H1 (cell line): ENCODE measurements around the gene PATE4. TPM values are rescaled to one million over a fixed set of nuclear protein-coding genes. Genes with fewer than 3 reads are reported as not detected.

Experiments
- CTCF ChIA-PET: fragments of 300-600 bp; sonication (Branson Sonifier 250); formaldehyde crosslinking; loops from one replicate; lab custom pipeline; 2021; ENCODE audit not compliant: partially characterized antibody; lab: Charles Lee
- POLR2A ChIA-PET: fragments of 300-600 bp; sonication (Branson Sonifier 250); formaldehyde crosslinking; loops from one replicate; lab custom pipeline; 2021; ENCODE audit warnings: inconsistent platforms; ENCODE audit not compliant: partially characterized antibody; lab: Charles Lee
- DNase-seq, 2 experiments: peaks; one replicate each; pipeline versions ENCODE4 v3.0.0 to v3.0.0-alpha.2; 2010 to 2022; ENCODE audit warnings: low spot score in 2 of 2, low read depth in 1 of 2, mixed read lengths in 1 of 2
- FAIRE-seq: peaks from 2 replicates; lab custom pipeline; 2011; peaks lifted over from hg19 to GRCh38; lab: Jason Lieb, UNC
- H2AFZ ChIP-seq: 2 replicates; pipeline ENCODE4 v1.8.1; 2012; ENCODE audit warnings: low read length, inconsistent platforms
- H2AK5ac ChIP-seq: 2 replicates; pipeline ENCODE4 v1.6.1; 2013; ENCODE audit warnings: low read depth, low read length
- H2BK120ac ChIP-seq: replicated peaks from 2 replicates; pipeline ENCODE3; 2013; ENCODE audit warnings: low read depth, low read length, inconsistent platforms
- H2BK12ac ChIP-seq: 2 replicates; pipeline ENCODE4 v1.6.1; 2013; ENCODE audit warnings: low read depth, low read length
- H2BK15ac ChIP-seq: 2 replicates; pipeline ENCODE4 v1.6.1; 2013; ENCODE audit warnings: low read length
- H2BK20ac ChIP-seq: 2 replicates; pipeline ENCODE4 v1.6.1; 2013; ENCODE audit warnings: low read length
- H2BK5ac ChIP-seq: 2 replicates; pipeline ENCODE4 v1.6.1; 2013; ENCODE audit warnings: low read depth, low read length
- H3K14ac ChIP-seq: 2 replicates; pipeline ENCODE4 v1.6.1; 2013; ENCODE audit warnings: inconsistent platforms; ENCODE audit not compliant: insufficient read length
- H3K18ac ChIP-seq: 2 replicates; pipeline ENCODE4 v1.6.1; 2013; ENCODE audit warnings: low read length; ENCODE audit errors: extremely low read depth
- H3K23ac ChIP-seq: 2 replicates; pipeline ENCODE4 v1.6.1; 2013; ENCODE audit warnings: inconsistent platforms; ENCODE audit not compliant: insufficient read length
- H3K23me2 ChIP-seq: 2 replicates; pipeline ENCODE4 v1.6.1; 2013; ENCODE audit warnings: low read depth, low read length
- H3K27ac ChIP-seq: 2 replicates; pipeline ENCODE4 v1.6.1; 2011; ENCODE audit warnings: low read depth, low read length, inconsistent platforms
- H3K27me3 ChIP-seq, 4 experiments: replicated peaks in 1 of 4; 1 replicate in 1 of 4; 2 replicates in 3 of 4; pipeline versions ENCODE4 v1.6.1 to v1.8.1; 2011 to 2013; ENCODE audit warnings: low read length in 3 of 4, mild to moderate bottlenecking in 3 of 4, inconsistent platforms in 2 of 4, mixed read lengths in 2 of 4, moderate library complexity in 1 of 4; ENCODE audit not compliant: control insufficient read depth in 3 of 4, insufficient read depth in 3 of 4; ENCODE audit errors: extremely low read depth in 1 of 4
- H3K36me3 ChIP-seq, 4 experiments: 2 replicates each; pipeline versions ENCODE4 v1.6.1 to v1.8.1; 2011 to 2013; ENCODE audit warnings: mild to moderate bottlenecking in 4 of 4, low read length in 3 of 4, moderate library complexity in 2 of 4, control low read depth in 1 of 4, inconsistent platforms in 1 of 4; ENCODE audit not compliant: insufficient read depth in 4 of 4, control insufficient read depth in 2 of 4
- H3K4ac ChIP-seq: replicated peaks from 2 replicates; pipeline ENCODE3; 2013; ENCODE audit warnings: low read length, low read depth, mixed read lengths, inconsistent platforms; ENCODE audit not compliant: insufficient read length
- H3K4me1 ChIP-seq, 4 experiments: replicated peaks in 1 of 4; 1 replicate in 1 of 4; 2 replicates in 3 of 4; pipeline versions ENCODE4 v1.6.1 to v1.8.1; 2011 to 2013; ENCODE audit warnings: low read length in 3 of 4, inconsistent platforms in 2 of 4, mixed read lengths in 1 of 4; ENCODE audit not compliant: insufficient read depth in 4 of 4, control insufficient read depth in 3 of 4
- H3K4me2 ChIP-seq, 2 experiments: 2 replicates each; pipeline versions ENCODE4 v1.6.1 to v1.8.1; 2011 to 2013; ENCODE audit warnings: low read depth in 2 of 2, low read length in 2 of 2, control low read depth in 1 of 2, inconsistent platforms in 1 of 2, mild to moderate bottlenecking in 1 of 2; ENCODE audit not compliant: insufficient read depth in 1 of 2
- H3K4me3 ChIP-seq, 4 experiments: fragments of 200-600, 300-600 bp in 1 of 4; sonication (generic), shearing (Covaris generic), sonication (Bioruptor Twin) in 1 of 4; 2 replicates each; pipeline versions ENCODE4 v1.5.1 to v1.8.1; 2011 to 2016; ENCODE audit warnings: low read length in 4 of 4, low read depth in 3 of 4, control low read depth in 2 of 4, inconsistent platforms in 2 of 4, mild to moderate bottlenecking in 2 of 4, mixed read lengths in 1 of 4, moderate library complexity in 1 of 4; ENCODE audit not compliant: insufficient read depth in 2 of 4; ENCODE audit errors: extremely low read depth in 1 of 4
- H3K56ac ChIP-seq: replicated peaks from 2 replicates; pipeline ENCODE3; 2013; ENCODE audit warnings: low read depth, mild to moderate bottlenecking, mixed read lengths, low read length, inconsistent platforms; ENCODE audit not compliant: insufficient read length
- H3K79me1 ChIP-seq: 2 replicates; pipeline ENCODE4 v1.6.1; 2013; ENCODE audit warnings: low read depth, low read length, control low read depth
- H3K79me2 ChIP-seq, 2 experiments: 2 replicates each; pipeline versions ENCODE4 v1.6.1 to v1.8.1; 2012 to 2013; ENCODE audit warnings: low read length in 2 of 2, mild to moderate bottlenecking in 2 of 2, inconsistent platforms in 1 of 2; ENCODE audit not compliant: insufficient read depth in 2 of 2, control insufficient read depth in 1 of 2
- H3K9ac ChIP-seq, 4 experiments: replicated peaks in 1 of 4; 1 replicate in 1 of 4; 2 replicates in 3 of 4; pipeline versions ENCODE4 v1.6.1 to v1.8.1; 2011 to 2013; ENCODE audit warnings: low read depth in 3 of 4, low read length in 3 of 4, control low read depth in 2 of 4, mild to moderate bottlenecking in 2 of 4, moderate library complexity in 2 of 4, inconsistent platforms in 1 of 4; ENCODE audit errors: extremely low read depth in 1 of 4
- H3K9me3 ChIP-seq, 2 experiments: 2 replicates each; pipeline versions ENCODE4 v1.6.1 to v1.8.1; 2012 to 2013; ENCODE audit warnings: mild to moderate bottlenecking in 2 of 2, moderate library complexity in 2 of 2, control low read depth in 1 of 2, inconsistent platforms in 1 of 2, low read depth in 1 of 2, low read length in 1 of 2, mixed read lengths in 1 of 2; ENCODE audit not compliant: insufficient read depth in 2 of 2
- H4K20me1 ChIP-seq, 2 experiments: replicated peaks in 1 of 2; 2 replicates each; pipeline versions ENCODE3 to v1.8.1; 2011 to 2013; ENCODE audit warnings: inconsistent platforms in 2 of 2, low read length in 2 of 2, mild to moderate bottlenecking in 1 of 2; ENCODE audit not compliant: insufficient read depth in 2 of 2, control insufficient read depth in 1 of 2
- H4K5ac ChIP-seq: 2 replicates; pipeline ENCODE4 v1.6.1; 2013; ENCODE audit warnings: low read length, low read depth, mixed read lengths, inconsistent platforms; ENCODE audit not compliant: insufficient read length
- H4K8ac ChIP-seq: 2 replicates; pipeline ENCODE4 v1.8.0; 2013; ENCODE audit warnings: mild to moderate bottlenecking, moderate library complexity, low read length, inconsistent platforms; ENCODE audit not compliant: insufficient read depth; ENCODE audit errors: extremely low read depth
- H4K91ac ChIP-seq: replicated peaks from 2 replicates; pipeline ENCODE3; 2013; ENCODE audit warnings: low read length, mixed read lengths, inconsistent platforms; ENCODE audit not compliant: insufficient read length
- ASH2L ChIP-seq: fragments of 200-600, 300-600 bp; sonication (generic); IDR thresholded peaks from one replicate; pipeline ENCODE4 v1.7.1; 2017; ENCODE audit warnings: low read length
- BRCA1 ChIP-seq: IDR thresholded peaks from 2 replicates; pipeline ENCODE4 v1.6.1; 2012; ENCODE audit warnings: low read depth, low read length, improper control_type of control experiment
- FOSL1 ChIP-seq: IDR thresholded peaks from 2 replicates; pipeline ENCODE4 v1.6.1; 2011; ENCODE audit warnings: mild to moderate bottlenecking, low read depth, low read length, moderate library complexity; ENCODE audit not compliant: insufficient read depth
- JUND ChIP-seq: IDR thresholded peaks from 2 replicates; pipeline ENCODE4 v1.6.1; 2011; ENCODE audit warnings: mild to moderate bottlenecking, improper control_type of control experiment, low read length
- KDM5A ChIP-seq: fragments of 200-600 bp; IDR thresholded peaks from 2 replicates; pipeline ENCODE4 v1.7.1; 2012; ENCODE audit warnings: mild to moderate bottlenecking, low read length, inconsistent platforms, mixed read lengths
- POU5F1 ChIP-seq: IDR thresholded peaks from 2 replicates; pipeline ENCODE4 v1.6.1; 2011; ENCODE audit warnings: low read depth, mild to moderate bottlenecking, low read length, moderate library complexity
- SUZ12 ChIP-seq: fragments of 200-600 bp; sonication (generic); IDR thresholded peaks from 2 replicates; pipeline ENCODE4 v1.6.1; 2012; ENCODE audit warnings: mild to moderate bottlenecking, inconsistent platforms, low read length, moderate library complexity, mixed read lengths
- ZNF274 ChIP-seq: IDR thresholded peaks from 2 replicates; pipeline ENCODE4 v1.7.0; 2012; ENCODE audit warnings: low read length, borderline replicate concordance; ENCODE audit errors: extremely low read depth
- WGBS, 2 experiments: shearing (Covaris generic) in 1 of 2; methylation state at CpG; one replicate each; pipeline versions ENCODE4 v1.1.6 to v1.1.7; 2013 to 2015; ENCODE audit warnings: low lambda C conversion rate in 2 of 2, mixed read lengths in 2 of 2, inconsistent platforms in 1 of 2, low coverage in 1 of 2, missing lambda C conversion rate in 1 of 2; ENCODE audit not compliant: insufficient replicate concordance in 2 of 2, insufficient coverage in 1 of 2, insufficient read length in 1 of 2; ENCODE audit errors: extremely low coverage in 1 of 2, missing lambda C conversion rate in 1 of 2; 5-methylcytosine and 5-hydroxymethylcytosine counted together
- polyA plus RNA-seq, 7 experiments: library from polyadenylated mRNA; depleted of rRNA in 3 of 7; stranded (reverse) in 5 of 7; unstranded in 2 of 7; fragments of >200 nt in 5 of 7; fragments of 200-250 nt in 2 of 7; gene quantifications; 1 replicate in 5 of 7; 2 replicates in 1 of 7; 4 replicates in 1 of 7; pipeline versions ENCODE4 v1.2.1 to v1.2.3, GENCODE V29; 2011 to 2013; ENCODE audit warnings: missing spikeins in 2 of 7, mixed read lengths in 2 of 7
- total RNA-seq: library from RNA; stranded (reverse); fragmentation: NEBNext Ultra II Directional; extraction: Animal tissue kit (Norgen Biotek cat#: 25700); gene quantifications from 2 replicates; pipeline ENCODE4 v1.2.1, GENCODE V29; 2021
- TF ChIP-seq, protein P1 (sequence below): IDR thresholded peaks from 2 replicates; pipeline ENCODE4 v1.6.1; 2011; ENCODE audit warnings: low read length, improper control_type of control experiment

The PATE4 gene
- total and polyA plus RNA-seq, 2 of the 8 experiments (the other 6 are each of a cell fraction or from before 2014, with no cell fraction given) = not detected

GRCh38 chr11:125887373-125888324, 54.5 kb downstream of the PATE4 start, which contains the start of gene HYLS1:
HYLS1 (plus strand) TSS chr11:125887668; CDS start chr11:125899369, 11,701 bp downstream.
- 4% methylated on average over 87 of the region's 91 CpGs; no CpG with 5 or more reads in 1 of the 2 experiments for WGBS, 2 experiments
- DNase-seq (peak; percentile 84 to 93), FAIRE-seq (no peak)
- Histone ChIP-seq H3K4me3 (peak within 1 kb of the TSS; percentile 58 to 73 (median 62)), H2AK5ac (no peak within 1 kb of the TSS; the same call in 1 of the 2 replicates), H3K23me2 (peaks cover 3% of the 10 kb centered on the region; the same call in 1 of the 2 replicates), H3K27ac (peak within 1 kb of the TSS; percentile 77; the same call in 1 of the 2 replicates), H3K18ac (peak within 1 kb of the TSS; percentile 95), H3K23ac (no peak within 1 kb of the TSS), H3K9ac (peak within 1 kb of the TSS; percentile 46 to 84 (median 80); a peak in 6 of 7 replicates), H2BK20ac (no peak within 1 kb of the TSS), H2BK15ac (no peak within 1 kb of the TSS), H3K56ac (peak within 1 kb of the TSS; percentile 88), H4K5ac (peak within 1 kb of the TSS; percentile 67), H3K4me1 (no peaks in the 10 kb centered on the region), H3K9me3 (peaks cover 10 to 12% of the 10 kb centered on the region in 2 experiments), H3K79me2 (peaks cover 0 to 23% of the 10 kb centered on the region in 2 experiments; a peak in 2 of 4 replicates), H3K36me3 (peaks cover 0 to 5% (median 3%) of the 10 kb centered on the region in 4 experiments; a peak in 3 of 8 replicates), H4K91ac (peak within 1 kb of the TSS; percentile 97), H2BK12ac (peak within 1 kb of the TSS; percentile 65; the same call in 1 of the 2 replicates), H3K4me2 (peak within 1 kb of the TSS; percentile 33 to 80; a peak in 3 of 4 replicates), H2BK5ac (peak within 1 kb of the TSS; percentile 96; the same call in 1 of the 2 replicates), H3K14ac (no peak within 1 kb of the TSS), H4K20me1 (no peaks in the 10 kb centered on the region), H3K27me3 (peaks cover 0 to 3% (median 2%) of the 10 kb centered on the region in 4 experiments; a peak in 4 of 7 replicates), H3K4ac (peak within 1 kb of the TSS; percentile 97), H2AFZ (peak within 1 kb of the TSS; percentile 74; the same call in 1 of the 2 replicates), H3K79me1 (no peaks in the 10 kb centered on the region), H4K8ac (peak within 1 kb of the TSS; percentile 84), H2BK120ac (peak within 1 kb of the TSS; percentile 12)
- POLR2A ChIA-PET = interaction anchor here (0.6 to 2.6 kb wide), 14 partner anchors 9 to 295 kb away, joined by 3 to 27 read pairs (median 4); partner anchors contain the start of genes CHEK1, DDX25 and PUS3
- CTCF ChIA-PET = interaction anchor here (0.7 to 1.5 kb wide), 7 partner anchors 9 to 435 kb away, joined by 3 to 5 read pairs (median 4); partner anchors contain the start of gene PUS3
- TF ChIP-seq POU5F1 (no peak), BRCA1 (no peak), ZNF274 (no peak), SUZ12 (no peak), KDM5A (no peak), ASH2L (peak; percentile 79), JUND (no peak), FOSL1 (no peak)
- TF ChIP-seq, protein P1, sequence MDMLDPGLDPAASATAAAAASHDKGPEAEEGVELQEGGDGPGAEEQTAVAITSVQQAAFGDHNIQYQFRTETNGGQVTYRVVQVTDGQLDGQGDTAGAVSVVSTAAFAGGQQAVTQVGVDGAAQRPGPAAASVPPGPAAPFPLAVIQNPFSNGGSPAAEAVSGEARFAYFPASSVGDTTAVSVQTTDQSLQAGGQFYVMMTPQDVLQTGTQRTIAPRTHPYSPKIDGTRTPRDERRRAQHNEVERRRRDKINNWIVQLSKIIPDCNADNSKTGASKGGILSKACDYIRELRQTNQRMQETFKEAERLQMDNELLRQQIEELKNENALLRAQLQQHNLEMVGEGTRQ = no peak
